Inferior parietal cortex (tissue), 1 donor: ENCODE results near the gene NFATC1.

Experiments
- DNase-seq: peaks from one replicate; pipeline ENCODE4 v3.0.0-alpha.2; 2016; ENCODE audit errors: extremely low spot score

Gene NFATC1

DNA sequence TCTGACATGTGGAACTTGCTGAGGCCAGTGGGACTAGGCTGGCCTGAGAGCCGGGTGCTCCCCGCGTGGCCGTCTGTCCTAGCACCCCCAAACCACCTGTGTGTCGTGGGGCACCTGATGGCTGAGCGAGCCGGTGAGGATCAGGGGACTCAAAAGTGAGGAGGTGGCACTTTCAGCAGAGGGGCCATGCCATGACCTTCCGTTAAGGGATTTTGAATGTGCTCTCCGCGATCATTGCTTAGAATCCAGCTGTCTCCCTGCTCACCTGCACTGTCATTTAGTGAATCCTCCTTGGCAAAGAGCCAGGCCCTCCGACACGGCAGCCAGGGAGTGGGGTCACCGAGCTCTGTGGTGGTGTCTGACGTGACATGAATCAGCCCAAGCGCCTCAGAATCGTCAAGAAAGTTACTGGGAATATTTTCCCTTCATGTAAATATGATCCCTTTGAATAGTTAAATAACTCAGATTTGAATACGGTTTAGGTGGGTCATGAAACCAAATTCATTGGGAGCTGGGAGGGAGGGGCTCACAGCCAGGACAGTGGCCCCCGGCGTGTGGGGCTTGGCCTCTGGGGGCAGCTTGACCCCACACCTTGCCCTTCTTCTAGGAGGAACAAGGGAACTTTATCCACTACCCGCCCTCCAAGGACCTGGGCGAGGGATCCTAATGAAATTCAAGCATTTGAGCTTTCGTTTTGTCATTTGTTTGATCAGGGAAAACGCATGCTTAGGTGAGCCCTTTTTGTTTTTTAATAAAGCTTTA, 9.5 kb downstream of the NFATC1 start:
- DNase-seq: no peak

GRCh38 chr18:79405781-79406575, 10.2 kb downstream of the NFATC1 start:
- no peak for DNase-seq

DNA sequence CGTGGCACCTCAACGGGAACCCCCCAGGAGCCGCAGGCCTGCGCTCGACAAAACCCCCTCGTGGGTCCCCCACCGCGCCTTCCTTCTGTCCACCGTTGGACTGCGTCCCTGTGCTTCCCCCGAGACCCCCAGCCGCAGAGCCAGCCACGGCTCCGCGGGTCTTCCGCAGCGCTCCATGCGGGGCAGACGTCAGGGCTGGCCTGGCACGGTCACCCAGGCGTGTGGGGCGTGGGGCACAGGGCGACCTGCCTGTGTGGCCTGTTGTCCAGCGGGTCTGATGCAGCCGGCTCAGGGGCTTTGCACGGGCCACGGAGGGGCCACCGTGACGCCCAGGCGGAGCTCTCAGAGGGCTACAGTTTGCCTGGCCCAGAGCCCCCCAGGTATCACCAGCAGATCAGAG, 11.0 kb downstream of the NFATC1 start:
- DNase-seq: no peak

DNA sequence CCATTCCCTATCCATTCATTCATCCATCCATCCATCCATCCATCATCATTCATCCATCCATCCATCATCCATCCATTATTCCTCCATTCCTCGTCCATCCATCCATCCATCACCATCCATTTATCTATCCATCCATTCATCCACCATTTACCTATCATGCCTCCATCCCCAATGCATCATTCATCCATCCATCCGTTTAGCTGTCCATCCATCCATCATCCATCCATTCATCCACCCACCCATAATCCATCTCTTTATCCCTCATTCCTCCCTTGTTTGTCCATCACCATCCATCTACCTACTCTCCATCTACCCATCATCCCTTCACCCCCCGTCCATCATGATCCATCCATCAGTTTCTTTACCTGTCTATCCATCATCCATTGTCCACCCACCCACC, 13.6 kb downstream of the NFATC1 start:
- DNase-seq: no peak

DNA sequence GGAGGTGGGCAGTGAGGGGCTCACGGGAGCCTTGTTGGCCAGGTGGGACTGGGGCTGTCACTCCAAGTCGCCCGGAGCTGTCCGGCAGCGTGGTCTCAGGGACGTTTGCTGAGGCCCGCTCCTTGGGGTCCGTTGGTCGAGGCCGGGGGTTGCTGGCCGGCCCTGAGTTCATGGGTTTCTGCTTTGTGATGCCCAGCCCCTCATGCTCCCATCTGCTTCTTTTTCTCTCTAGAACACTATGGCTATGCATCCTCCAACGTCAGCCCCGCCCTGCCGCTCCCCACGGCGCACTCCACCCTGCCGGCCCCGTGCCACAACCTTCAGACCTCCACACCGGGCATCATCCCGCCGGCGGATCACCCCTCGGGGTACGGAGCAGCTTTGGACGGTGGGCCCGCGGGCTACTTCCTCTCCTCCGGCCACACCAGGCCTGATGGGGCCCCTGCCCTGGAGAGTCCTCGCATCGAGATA, 14.5 kb downstream of the NFATC1 start:
- DNase-seq: no peak

DNA sequence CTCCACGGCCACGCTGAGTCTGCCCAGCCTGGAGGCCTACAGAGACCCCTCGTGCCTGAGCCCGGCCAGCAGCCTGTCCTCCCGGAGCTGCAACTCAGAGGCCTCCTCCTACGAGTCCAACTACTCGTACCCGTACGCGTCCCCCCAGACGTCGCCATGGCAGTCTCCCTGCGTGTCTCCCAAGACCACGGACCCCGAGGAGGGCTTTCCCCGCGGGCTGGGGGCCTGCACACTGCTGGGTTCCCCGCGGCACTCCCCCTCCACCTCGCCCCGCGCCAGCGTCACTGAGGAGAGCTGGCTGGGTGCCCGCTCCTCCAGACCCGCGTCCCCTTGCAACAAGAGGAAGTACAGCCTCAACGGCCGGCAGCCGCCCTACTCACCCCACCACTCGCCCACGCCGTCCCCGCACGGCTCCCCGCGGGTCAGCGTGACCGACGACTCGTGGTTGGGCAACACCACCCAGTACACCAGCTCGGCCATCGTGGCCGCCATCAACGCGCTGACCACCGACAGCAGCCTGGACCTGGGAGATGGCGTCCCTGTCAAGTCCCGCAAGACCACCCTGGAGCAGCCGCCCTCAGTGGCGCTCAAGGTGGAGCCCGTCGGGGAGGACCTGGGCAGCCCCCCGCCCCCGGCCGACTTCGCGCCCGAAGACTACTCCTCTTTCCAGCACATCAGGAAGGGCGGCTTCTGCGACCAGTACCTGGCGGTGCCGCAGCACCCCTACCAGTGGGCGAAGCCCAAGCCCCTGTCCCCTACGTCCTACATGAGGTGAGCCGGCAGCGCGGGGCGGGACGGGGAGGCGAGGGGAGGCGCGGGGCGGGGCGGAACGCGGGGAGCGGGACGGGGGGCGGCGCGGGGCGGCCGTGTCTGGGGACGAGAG, 15.2 kb downstream of the NFATC1 start:
- DNase-seq: no peak

DNA sequence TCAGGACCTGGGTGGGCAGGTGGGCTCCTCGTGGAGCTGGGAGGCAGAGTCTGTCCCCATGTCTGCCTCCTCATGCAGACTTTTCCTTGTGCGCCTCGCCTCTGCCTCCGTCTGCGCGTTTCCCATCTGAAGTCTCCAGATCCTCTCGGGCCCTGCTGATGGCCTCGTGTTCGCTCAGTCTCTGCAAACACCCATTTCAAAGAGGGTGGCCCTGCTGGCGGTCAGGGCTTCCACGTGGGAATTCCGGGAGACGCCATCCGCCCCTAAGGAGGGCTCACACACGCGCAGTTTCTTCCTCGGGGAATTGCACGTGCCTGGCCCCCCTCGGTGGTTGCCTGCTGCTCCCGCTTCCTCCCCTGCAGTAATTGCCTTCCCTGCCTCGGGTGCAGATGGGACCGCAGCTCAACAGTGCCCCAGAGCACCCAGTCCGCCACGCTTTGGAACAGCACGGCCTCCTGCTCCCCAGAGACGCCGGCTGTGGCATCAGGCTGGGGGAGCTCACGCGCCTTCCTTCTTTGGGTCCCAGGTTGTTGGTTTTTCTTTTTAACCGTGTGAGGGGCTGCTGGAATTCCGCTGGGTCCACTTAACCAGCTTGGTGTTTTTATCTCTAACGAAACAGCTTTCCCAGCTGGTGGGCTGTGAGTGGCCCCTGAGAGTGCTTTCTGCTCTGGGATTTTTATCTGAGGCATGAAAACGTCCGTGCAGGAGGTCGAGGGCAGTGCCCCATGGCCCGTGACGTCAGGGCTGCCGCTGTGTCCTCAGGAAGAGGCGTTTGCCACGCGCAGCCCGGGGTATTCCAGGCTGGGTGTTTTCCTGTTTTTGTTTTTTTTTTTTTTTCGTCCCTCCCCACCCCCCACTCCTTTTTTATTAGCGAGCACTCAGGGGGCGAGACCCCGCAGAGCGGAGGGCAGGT, 16.1 kb downstream of the NFATC1 start:
- DNase-seq: no peak

GRCh38 chr18:79413025-79413424, 17.3 kb downstream of the NFATC1 start:
- DNase-seq: no peak

DNA sequence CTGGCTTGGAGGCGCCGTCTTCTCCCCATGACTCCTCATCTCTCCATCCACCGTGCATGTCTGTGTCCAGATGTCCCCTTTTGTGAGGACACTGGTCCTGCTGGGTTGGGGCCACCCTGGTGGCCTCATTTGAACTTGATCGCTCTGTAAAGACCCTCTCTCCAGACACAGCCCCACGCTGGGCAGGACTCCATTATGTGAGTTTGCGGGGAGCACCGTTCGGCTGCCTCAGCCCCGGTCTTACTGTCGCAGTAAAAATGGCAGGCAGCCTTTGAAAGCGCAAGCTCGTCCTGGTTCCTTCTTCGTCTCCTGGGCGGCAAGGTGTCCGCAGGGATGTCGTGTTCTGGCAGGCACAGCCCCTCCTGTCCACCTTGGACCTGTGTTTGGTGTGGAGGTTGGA, 17.7 kb downstream of the NFATC1 start:
- no peak for DNase-seq

GRCh38 chr18:79413901-79414300, 18.2 kb downstream of the NFATC1 start:
- no peak for DNase-seq

GRCh38 chr18:79416022-79416676, 20.4 kb downstream of the NFATC1 start:
- no peak for DNase-seq

- DNase-seq: no peak
Observed at GRCh38 chr18:79416677-79417052, 20.9 kb downstream of the NFATC1 start.

DNA sequence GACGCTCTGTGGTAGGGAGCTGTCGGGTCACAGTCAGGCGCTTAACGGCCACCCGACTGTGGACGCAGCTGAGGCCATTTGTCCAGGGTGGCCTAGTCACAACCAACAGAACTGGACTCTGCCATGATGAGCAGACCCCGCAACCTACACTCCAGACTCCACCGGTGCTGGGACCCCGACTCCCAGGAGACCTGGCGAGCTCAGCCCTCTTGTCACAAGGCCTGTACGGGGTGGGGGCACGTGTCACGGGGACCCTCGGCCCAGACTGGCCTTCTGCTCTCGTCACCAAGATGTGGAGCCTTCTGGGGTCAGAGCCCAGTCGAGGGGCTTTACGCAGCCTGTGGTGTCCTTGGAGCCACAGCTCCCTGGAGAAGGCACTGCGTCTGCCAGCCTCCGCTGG, 22.5 kb downstream of the NFATC1 start:
- no peak for DNase-seq

GRCh38 chr18:79418642-79419041, 22.9 kb downstream of the NFATC1 start:
- no peak for DNase-seq

GRCh38 chr18:79420033-79420745, 24.5 kb downstream of the NFATC1 start:
- no peak for DNase-seq

DNA sequence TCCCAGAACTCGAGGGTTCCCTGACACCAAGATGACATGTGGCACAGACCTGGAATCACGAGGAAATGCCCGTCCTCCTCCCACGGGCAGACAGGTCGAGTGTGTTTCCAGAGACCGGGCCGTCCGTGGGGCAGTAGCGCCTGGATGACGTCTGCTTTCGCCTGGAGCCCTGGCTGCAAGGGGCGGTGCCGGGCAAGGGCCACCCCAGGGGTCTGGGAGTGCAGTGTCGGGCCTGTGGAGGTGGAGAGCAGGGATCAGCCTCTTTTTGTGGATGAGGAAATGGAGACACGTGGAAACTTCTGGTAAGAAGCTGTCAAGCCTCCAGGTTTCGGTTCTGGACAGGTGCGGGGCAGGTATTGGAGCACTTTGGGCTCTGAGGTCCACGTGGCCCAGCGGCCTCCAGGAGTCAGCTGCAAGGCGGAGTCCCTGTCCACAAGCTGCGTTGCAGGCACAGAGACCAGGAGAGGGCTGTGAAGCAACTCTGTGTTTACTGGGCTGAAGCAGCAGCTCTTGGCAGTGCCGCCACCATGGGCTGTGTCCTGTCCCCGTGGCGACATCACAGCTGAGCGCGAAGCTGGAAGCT, 25.6 kb downstream of the NFATC1 start:
- no peak for DNase-seq

- no peak for DNase-seq
Observed at GRCh38 chr18:79422022-79422782, 26.5 kb downstream of the NFATC1 start.

DNA sequence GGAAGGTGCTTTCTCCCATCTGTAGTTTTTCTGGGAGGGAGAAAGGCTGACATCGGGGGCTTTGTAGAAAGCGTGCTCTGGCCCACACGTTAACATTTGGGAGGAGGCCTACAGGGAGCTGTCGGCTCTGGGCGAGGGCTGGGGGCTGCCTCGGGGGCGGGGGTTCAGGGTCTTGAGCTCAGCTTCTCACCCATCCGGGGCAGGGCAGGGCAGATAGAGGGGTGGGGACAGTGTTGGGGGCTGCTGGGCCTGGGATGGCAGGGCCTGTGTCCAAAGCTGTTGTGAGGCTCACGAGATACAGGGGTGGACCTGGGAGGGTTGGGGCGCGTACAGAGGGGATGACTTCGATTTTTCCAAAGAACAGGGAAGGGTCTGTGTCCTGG, 27.0 kb downstream of the NFATC1 start:
- DNase-seq: no peak
